HepG2 (cell line): ENCODE measurements around the gene UBR3. TPM values are rescaled to one million over a fixed set of nuclear protein-coding genes. Genes with fewer than 3 reads are reported as not detected.

Experiments
- CHD4 ChIP-seq: fragments of 200-600 bp; sonication (generic); IDR thresholded peaks from 2 replicates; pipeline ENCODE4 v1.7.0; 2017; ENCODE audit warnings: mild to moderate bottlenecking, low read length, borderline replicate concordance
- CSRNP1 ChIP-seq: sonication (generic); formaldehyde crosslinking; IDR thresholded peaks from 2 replicates; pipeline ENCODE4 v1.8.1; 2023; ENCODE audit warnings: mild to moderate bottlenecking, missing genetic modification reagents
- IRF9 ChIP-seq: sonication (generic); formaldehyde crosslinking; IDR thresholded peaks from 2 replicates; pipeline ENCODE4 v1.8.0; 2022; ENCODE audit warnings: missing genetic modification reagents, mild to moderate bottlenecking, borderline replicate concordance
- KLF9 ChIP-seq: IDR thresholded peaks from 2 replicates; pipeline ENCODE4 v1.6.1; 2016; ENCODE audit warnings: low read depth
- SP5 ChIP-seq: IDR thresholded peaks from 2 replicates; pipeline ENCODE4 v1.6.1; 2016; ENCODE audit warnings: low read depth, borderline replicate concordance
- STAT5B ChIP-seq: sonication (generic); formaldehyde crosslinking; IDR thresholded peaks from 2 replicates; pipeline ENCODE4 v1.4.0; 2020; ENCODE audit warnings: missing genetic modification reagents
- TBX2 ChIP-seq: sonication (generic); formaldehyde crosslinking; IDR thresholded peaks from 2 replicates; pipeline ENCODE4 v1.5.0; 2020; ENCODE audit warnings: missing genetic modification reagents, mild to moderate bottlenecking, borderline replicate concordance
- XRCC5 ChIP-seq: fragments of 200-400 bp; formaldehyde crosslinking; optimal IDR thresholded peaks from 2 replicates; pipeline ENCODE3; 2017; ENCODE audit warnings: mild to moderate bottlenecking, low read length
- ZBTB1 ChIP-seq: sonication (generic); formaldehyde crosslinking; IDR thresholded peaks from 2 replicates; pipeline ENCODE4 v1.4.0; 2020; ENCODE audit warnings: missing genetic modification reagents, borderline replicate concordance
- ZNF234 ChIP-seq: sonication (generic); formaldehyde crosslinking; conservative IDR thresholded peaks from 2 replicates; pipeline ENCODE4 v1.5.1; 2020; ENCODE audit warnings: mild to moderate bottlenecking, missing genetic modification reagents
- ZNF274 ChIP-seq: sonication (generic); formaldehyde crosslinking; IDR thresholded peaks from 2 replicates; pipeline ENCODE4 v1.5.1; 2020; ENCODE audit warnings: mild to moderate bottlenecking, missing genetic modification reagents
- ZNF33A ChIP-seq: sonication (generic); formaldehyde crosslinking; IDR thresholded peaks from 2 replicates; pipeline ENCODE4 v1.5.1; 2020; ENCODE audit warnings: missing genetic modification reagents, mild to moderate bottlenecking, moderate library complexity, borderline replicate concordance
- ZNF513 ChIP-seq: sonication (generic); formaldehyde crosslinking; conservative IDR thresholded peaks from 2 replicates; pipeline ENCODE4 v1.5.0; 2020; ENCODE audit warnings: missing genetic modification reagents
- polyA plus RNA-seq, 8 experiments: library from polyadenylated mRNA; depleted of rRNA in 3 of 8; stranded (reverse) in 7 of 8; unstranded in 1 of 8; fragments of >200 nt; fragmentation: Illumina TruSeq in 4 of 8; extraction: Trizol in 4 of 8; gene quantifications; 2 replicates each; pipeline versions ENCODE4 v1.2.1 to v1.2.3, GENCODE V29; 2011 to 2016; ENCODE audit warnings: low read depth in 4 of 8, missing spikeins in 1 of 8, mixed read lengths in 1 of 8; ENCODE audit not compliant: insufficient read depth in 1 of 8
- total RNA-seq, 5 experiments: library from RNA; depleted of rRNA; stranded (reverse); fragments of >200 nt; fragmentation: Illumina TruSeq; extraction: Trizol; gene quantifications; 2 replicates each; pipeline ENCODE4 v1.2.3, GENCODE V29; 2016; ENCODE audit warnings: low read depth in 1 of 5

The UBR3 gene
- total and polyA plus RNA-seq, 2 of the 13 experiments (the other 11 are each of a cell fraction or from before 2014, with no cell fraction given), result 15.1 to 28.0 TPM

GRCh38 chr2:169964740-169965139 lies 137.5 kb downstream of the UBR3 start (continued):
- TF ChIP-seq IRF9 (CRISPR knock-in tag) (no peak), ZNF274 (no peak), SP5 (CRISPR knock-in tag) (no peak), ZBTB1 (CRISPR knock-in tag) (no peak), CSRNP1 (CRISPR knock-in tag) (no peak), TBX2 (CRISPR knock-in tag) (no peak), ZNF513 (CRISPR knock-in tag) (no peak), ZNF33A (CRISPR knock-in tag) (no peak), CHD4 (no peak), STAT5B (CRISPR knock-in tag) (no peak), KLF9 (CRISPR knock-in tag) (no peak), ZNF234 (no peak), XRCC5 (no peak)
